ENCODE data around the gene EVC2. TPM values are rescaled to one million over a fixed set of nuclear protein-coding genes. Genes with fewer than 3 reads are reported as not detected.

Gene EVC2
- total RNA-seq, 1 donor = 9.9 TPM

DNA sequence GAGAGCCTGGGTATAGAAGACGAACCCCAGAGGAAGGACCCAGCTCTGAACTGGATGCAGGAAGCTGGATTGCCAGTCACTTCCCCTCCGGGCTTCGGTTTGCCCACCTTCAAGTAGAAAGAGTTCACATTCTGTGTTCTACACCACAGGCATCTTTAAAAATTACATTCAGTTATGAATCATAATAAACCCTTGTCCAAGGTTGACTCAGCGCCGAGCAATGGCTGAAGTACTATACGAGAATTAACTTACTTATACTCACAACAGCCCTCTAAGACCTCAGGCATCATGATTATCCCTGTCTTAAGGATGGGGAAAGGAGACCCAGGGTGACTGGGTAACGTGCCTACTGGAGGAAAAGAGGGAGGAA, 72.5 kb downstream of the EVC2 start:
- no peak overlapping the region for H3K4me3 ChIP-seq (ENCODE audit: low read depth, low read length)
- TF ChIP-seq, protein P1, sequence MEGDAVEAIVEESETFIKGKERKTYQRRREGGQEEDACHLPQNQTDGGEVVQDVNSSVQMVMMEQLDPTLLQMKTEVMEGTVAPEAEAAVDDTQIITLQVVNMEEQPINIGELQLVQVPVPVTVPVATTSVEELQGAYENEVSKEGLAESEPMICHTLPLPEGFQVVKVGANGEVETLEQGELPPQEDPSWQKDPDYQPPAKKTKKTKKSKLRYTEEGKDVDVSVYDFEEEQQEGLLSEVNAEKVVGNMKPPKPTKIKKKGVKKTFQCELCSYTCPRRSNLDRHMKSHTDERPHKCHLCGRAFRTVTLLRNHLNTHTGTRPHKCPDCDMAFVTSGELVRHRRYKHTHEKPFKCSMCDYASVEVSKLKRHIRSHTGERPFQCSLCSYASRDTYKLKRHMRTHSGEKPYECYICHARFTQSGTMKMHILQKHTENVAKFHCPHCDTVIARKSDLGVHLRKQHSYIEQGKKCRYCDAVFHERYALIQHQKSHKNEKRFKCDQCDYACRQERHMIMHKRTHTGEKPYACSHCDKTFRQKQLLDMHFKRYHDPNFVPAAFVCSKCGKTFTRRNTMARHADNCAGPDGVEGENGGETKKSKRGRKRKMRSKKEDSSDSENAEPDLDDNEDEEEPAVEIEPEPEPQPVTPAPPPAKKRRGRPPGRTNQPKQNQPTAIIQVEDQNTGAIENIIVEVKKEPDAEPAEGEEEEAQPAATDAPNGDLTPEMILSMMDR (IDR thresholded peaks at IDR 0.05; ENCODE audit: insufficient read depth, low read depth, low read length) = no peak

DNA sequence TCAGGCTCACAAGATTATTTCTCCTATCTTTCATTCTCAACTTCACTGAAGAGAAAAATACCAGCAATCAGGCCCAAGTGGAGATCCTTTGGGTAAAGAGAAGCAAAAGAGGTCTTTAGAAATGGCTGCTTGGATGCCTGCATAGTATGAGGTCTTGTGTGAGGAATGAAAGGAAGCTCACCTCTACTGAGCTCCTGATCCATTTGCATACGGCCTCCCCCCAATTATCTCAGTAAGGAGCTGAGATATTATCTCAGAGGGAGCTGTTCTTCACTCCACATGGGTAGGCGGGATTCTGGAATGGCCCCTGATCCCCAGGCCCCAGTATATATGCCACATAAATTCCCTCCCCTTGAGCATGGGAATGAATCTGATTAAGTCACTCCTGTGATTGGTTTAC, 75.8 kb downstream of the EVC2 start:
- no peak for DNase-seq (ENCODE audit: low read depth)
- TF ChIP-seq, protein P1 (IDR thresholded peaks at IDR 0.05; ENCODE audit: insufficient read depth, low read depth, low read length) = no peak
- H3K4me3 ChIP-seq (ENCODE audit: low read depth, low read length) = no peak overlapping the region

More for the DNA sequence above, 72.5 kb downstream of the EVC2 start:
- peak; percentile 11 for DNase-seq (ENCODE audit: low read depth)

DNA sequence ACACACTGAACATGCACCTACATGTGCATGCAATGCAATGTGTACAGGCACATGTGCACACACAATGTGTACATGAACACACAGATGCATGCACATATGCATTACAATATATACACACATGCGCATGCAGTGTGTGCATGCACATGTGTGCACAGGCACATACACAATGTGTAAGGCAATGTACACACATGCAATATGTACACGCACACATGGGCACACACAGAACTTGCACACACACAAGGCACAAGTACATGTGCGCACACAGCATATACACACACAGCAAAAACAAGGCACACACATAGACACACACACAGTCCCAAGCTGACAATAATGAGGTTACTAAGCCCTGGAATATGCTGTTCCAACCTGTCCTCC, 76.3 kb downstream of the EVC2 start:
- no peak for DNase-seq (ENCODE audit: low read depth)

DNA sequence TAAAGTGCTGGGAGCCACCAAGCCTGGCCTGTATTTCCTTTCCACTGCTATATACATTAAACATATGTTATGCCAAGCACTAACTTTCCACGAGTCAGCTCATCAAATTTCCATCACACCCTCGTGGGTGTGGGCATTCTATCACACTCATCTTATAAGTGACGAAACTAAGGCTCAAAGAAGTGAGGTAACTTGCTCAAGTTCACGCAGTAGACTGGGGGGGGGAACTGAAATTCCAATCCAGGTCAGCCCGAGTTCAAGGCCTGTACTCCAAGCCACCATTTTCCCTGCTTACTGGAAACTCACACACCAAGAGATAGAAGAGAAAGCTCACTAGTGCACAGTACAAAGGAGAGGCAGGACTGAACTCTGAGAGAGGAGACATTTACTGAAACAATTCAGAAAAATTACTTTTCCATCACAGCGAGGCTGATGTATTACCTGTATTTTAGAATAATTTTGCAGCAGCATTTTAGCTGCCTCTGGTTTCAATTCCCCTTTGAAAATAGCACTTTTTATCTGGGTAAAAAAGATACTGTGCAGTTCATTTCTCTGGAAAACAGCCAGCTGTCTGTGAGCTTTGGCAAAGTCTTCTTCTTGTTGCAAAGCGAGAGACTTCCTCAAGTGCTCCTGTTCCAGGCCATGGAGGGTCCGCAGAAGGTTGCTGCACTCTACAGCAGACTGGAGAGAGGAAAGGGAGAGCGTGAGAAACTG, 76.8 kb downstream of the EVC2 start:
- H3K4me3 ChIP-seq (ENCODE audit: low read depth, low read length) = no peak overlapping the region
- TF ChIP-seq, protein P1 (IDR thresholded peaks at IDR 0.05; ENCODE audit: insufficient read depth, low read depth, low read length) = no peak
- no peak for DNase-seq (ENCODE audit: low read depth)

More for the DNA sequence above, 76.3 kb downstream of the EVC2 start:
- H3K4me3 ChIP-seq (ENCODE audit: low read depth, low read length) = no peak overlapping the region
- TF ChIP-seq, protein P1 (IDR thresholded peaks at IDR 0.05; ENCODE audit: insufficient read depth, low read depth, low read length) = no peak

DNA sequence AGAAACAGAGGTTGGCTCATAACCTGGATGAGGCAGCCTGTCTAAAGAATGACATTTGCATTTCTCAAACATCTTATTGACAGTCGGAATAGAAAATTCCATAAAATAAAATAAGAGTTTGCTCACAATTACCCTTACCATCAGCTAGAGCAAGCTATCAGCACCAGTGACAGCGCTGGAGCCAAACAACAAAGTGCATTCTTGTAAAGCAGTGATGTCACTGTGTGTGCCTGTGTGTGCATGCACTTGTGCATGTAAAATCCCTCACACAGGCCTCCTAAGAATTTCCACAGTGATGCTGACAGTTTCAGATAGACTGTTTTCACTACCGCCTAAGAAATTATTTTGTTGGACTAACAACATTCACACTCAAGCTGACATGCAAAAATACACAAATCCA, 77.6 kb downstream of the EVC2 start:
- DNase-seq (ENCODE audit: low read depth) = no peak
- TF ChIP-seq, protein P1 (IDR thresholded peaks at IDR 0.05; ENCODE audit: insufficient read depth, low read depth, low read length) = no peak
- H3K4me3 ChIP-seq (ENCODE audit: low read depth, low read length) = no peak overlapping the region

DNA sequence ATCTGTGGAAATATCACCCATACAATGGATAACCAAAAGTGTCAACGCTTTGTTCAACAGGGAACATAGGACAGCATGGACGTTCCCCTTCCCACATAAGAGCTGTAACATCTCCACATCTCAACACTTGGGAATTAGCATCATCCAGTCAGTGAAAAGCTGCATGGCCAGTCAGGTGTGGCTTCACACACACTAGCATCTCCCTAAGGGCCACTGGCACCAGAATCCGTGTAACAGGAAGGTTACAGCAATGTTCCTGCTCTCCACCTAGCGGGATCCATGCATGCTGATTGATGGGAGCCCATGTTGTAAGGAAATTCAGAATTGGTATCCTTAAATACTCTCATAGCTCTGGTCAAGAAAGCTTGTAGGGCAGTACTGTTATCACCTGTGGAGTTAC, 78.8 kb downstream of the EVC2 start:
- no peak overlapping the region for H3K4me3 ChIP-seq (ENCODE audit: low read depth, low read length)
- TF ChIP-seq, protein P1 (IDR thresholded peaks at IDR 0.05; ENCODE audit: insufficient read depth, low read depth, low read length) = no peak
- DNase-seq (ENCODE audit: low read depth) = no peak

DNA sequence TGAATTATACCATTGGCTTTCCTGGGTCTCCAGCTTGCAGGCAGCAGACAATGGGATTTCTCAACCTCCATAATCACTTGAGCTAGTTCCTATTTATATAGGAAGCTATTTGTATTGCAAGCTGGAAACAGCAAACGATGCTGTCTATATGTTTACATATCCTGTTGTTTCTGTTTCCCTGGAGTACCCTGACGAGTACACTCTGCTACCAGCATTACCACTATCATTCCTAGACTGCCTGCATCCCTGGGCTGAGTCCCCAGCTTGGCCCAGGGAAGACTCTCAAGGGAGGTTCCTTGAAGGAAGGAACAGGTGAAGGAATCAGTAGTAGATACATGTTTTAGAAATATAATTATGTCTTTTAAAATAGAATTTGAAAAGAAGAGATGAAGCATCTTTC, 81.4 kb downstream of the EVC2 start:
- H3K4me3 ChIP-seq (ENCODE audit: low read depth, low read length) = no peak overlapping the region
- no peak for DNase-seq (ENCODE audit: low read depth)
- TF ChIP-seq, protein P1 (IDR thresholded peaks at IDR 0.05; ENCODE audit: insufficient read depth, low read depth, low read length) = no peak

Data from fibroblast of villous mesenchyme (primary cell).